Measurements from ENCODE around the gene ARTN. TPM values are rescaled to one million over a fixed set of nuclear protein-coding genes. Genes with fewer than 3 reads are reported as not detected.

The ARTN gene
- total and polyA plus RNA-seq, 2 experiments from 2014 or later, result 6.7 to 35.7 TPM

GRCh38 chr1:43978264-43978550 lies 44.6 kb downstream of the ARTN start:
- Histone ChIP-seq H3K79me2 (replicated peaks; ENCODE audit: insufficient read depth) (peaks cover 16% of the 10 kb centered on the region), H3K36me3 (ENCODE audit: insufficient read depth) (0 out of 2 replicates have a peak, but pooled peaks cover 7% of the 10 kb centered on the region), H3K9me2 (ENCODE audit: insufficient read depth) (no peaks in the 10 kb centered on the region), H4K20me1 (replicated peaks; ENCODE audit: insufficient read depth) (peaks cover 19% of the 10 kb centered on the region), H3K4me2 (peak overlapping the region; percentile 98), H3K4me3 (peak overlapping the region; percentile 88), H3K4me1 (ENCODE audit: insufficient read depth) (peaks cover 27% of the 10 kb centered on the region), H3F3A (replicated peaks; ENCODE audit: low read depth) (peaks cover 29% of the 10 kb centered on the region; the same call in 1 of the 2 replicates), H3K27ac (ENCODE audit: low read depth) (no peak overlapping the region), H3K27me3 (ENCODE audit: insufficient read depth) (no peaks in the 10 kb centered on the region), H2AFZ (no peak overlapping the region)
- peaks cover 46% of the 10 kb centered on the region for H3K4me1 Mint-ChIP-seq
- no peak overlapping the region for H3K27ac Mint-ChIP-seq
- ATAC-seq, result no peak
- H3K27me3 Mint-ChIP-seq (ENCODE audit: insufficient read depth, low read depth, poor library complexity), result peaks cover 38% of the 10 kb centered on the region
- H3K9me3 Mint-ChIP-seq, result no peaks in the 10 kb centered on the region
- DNase-seq (ENCODE audit: low spot score), result no peak
- TF ChIP-seq STAT1 (IDR thresholded peaks at IDR 0.05; ENCODE audit: unreplicated experiment) (no peak), ZNF331 (CRISPR knock-in tag; IDR thresholded peaks at IDR 0.05; ENCODE audit: low read depth) (no peak), EZH2phosphoT487 (IDR thresholded peaks at IDR 0.05; ENCODE audit: unreplicated experiment) (no peak), REST (IDR thresholded peaks at IDR 0.05; ENCODE audit: unreplicated experiment) (no peak), JUNB (IDR thresholded peaks at IDR 0.05; ENCODE audit: unreplicated experiment) (no peak), EZH2 (IDR thresholded peaks at IDR 0.05; ENCODE audit: low read depth, unreplicated experiment) (no peak), ZNF114 (CRISPR knock-in tag; IDR thresholded peaks at IDR 0.05) (no peak), POLR2AphosphoS5 (IDR thresholded peaks at IDR 0.05; ENCODE audit: low read depth) (no peak; the same call in 1 of the 2 replicates), CREB1 (CRISPR knock-in tag; IDR thresholded peaks at IDR 0.05; ENCODE audit: low read depth) (no peak), NANOG (IDR thresholded peaks at IDR 0.05; ENCODE audit: borderline replicate concordance) (no peak)
- TF ChIP-seq, protein P1, sequence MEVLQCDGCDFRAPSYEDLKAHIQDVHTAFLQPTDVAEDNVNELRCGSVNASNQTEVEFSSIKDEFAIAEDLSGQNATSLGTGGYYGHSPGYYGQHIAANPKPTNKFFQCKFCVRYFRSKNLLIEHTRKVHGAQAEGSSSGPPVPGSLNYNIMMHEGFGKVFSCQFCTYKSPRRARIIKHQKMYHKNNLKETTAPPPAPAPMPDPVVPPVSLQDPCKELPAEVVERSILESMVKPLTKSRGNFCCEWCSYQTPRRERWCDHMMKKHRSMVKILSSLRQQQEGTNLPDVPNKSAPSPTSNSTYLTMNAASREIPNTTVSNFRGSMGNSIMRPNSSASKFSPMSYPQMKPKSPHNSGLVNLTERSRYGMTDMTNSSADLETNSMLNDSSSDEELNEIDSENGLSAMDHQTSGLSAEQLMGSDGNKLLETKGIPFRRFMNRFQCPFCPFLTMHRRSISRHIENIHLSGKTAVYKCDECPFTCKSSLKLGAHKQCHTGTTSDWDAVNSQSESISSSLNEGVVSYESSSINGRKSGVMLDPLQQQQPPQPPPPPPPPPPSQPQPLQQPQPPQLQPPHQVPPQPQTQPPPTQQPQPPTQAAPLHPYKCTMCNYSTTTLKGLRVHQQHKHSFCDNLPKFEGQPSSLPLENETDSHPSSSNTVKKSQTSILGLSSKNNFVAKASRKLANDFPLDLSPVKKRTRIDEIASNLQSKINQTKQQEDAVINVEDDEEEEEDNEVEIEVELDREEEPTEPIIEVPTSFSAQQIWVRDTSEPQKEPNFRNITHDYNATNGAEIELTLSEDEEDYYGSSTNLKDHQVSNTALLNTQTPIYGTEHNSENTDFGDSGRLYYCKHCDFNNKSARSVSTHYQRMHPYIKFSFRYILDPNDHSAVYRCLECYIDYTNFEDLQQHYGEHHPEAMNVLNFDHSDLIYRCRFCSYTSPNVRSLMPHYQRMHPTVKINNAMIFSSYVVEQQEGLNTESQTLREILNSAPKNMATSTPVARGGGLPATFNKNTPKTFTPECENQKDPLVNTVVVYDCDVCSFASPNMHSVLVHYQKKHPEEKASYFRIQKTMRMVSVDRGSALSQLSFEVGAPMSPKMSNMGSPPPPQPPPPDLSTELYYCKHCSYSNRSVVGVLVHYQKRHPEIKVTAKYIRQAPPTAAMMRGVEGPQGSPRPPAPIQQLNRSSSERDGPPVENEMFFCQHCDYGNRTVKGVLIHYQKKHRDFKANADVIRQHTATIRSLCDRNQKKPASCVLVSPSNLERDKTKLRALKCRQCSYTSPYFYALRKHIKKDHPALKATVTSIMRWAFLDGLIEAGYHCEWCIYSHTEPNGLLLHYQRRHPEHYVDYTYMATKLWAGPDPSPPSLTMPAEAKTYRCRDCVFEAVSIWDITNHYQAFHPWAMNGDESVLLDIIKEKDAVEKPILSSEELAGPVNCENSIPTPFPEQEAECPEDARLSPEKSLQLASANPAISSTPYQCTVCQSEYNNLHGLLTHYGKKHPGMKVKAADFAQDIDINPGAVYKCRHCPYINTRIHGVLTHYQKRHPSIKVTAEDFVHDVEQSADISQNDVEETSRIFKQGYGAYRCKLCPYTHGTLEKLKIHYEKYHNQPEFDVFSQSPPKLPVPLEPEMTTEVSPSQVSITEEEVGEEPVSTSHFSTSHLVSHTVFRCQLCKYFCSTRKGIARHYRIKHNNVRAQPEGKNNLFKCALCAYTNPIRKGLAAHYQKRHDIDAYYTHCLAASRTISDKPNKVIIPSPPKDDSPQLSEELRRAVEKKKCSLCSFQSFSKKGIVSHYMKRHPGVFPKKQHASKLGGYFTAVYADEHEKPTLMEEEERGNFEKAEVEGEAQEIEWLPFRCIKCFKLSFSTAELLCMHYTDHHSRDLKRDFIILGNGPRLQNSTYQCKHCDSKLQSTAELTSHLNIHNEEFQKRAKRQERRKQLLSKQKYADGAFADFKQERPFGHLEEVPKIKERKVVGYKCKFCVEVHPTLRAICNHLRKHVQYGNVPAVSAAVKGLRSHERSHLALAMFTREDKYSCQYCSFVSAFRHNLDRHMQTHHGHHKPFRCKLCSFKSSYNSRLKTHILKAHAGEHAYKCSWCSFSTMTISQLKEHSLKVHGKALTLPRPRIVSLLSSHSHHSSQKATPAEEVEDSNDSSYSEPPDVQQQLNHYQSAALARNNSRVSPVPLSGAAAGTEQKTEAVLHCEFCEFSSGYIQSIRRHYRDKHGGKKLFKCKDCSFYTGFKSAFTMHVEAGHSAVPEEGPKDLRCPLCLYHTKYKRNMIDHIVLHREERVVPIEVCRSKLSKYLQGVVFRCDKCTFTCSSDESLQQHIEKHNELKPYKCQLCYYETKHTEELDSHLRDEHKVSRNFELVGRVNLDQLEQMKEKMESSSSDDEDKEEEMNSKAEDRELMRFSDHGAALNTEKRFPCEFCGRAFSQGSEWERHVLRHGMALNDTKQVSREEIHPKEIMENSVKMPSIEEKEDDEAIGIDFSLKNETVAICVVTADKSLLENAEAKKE (CRISPR knock-in tag; IDR thresholded peaks at IDR 0.05), result no peak
- peaks cover 53% of the 10 kb centered on the region for H3K36me3 Mint-ChIP-seq (ENCODE audit: low read depth)
- H3K4me3 Mint-ChIP-seq, result peak overlapping the region; percentile 90

Data from GM23338 (cell line).